Left forelimb (tissue), 1 donor: ENCODE data around the gene CCS.
"Not testable (repeated sequence)": the region's sequence is repeated elsewhere in the genome, so short reads cannot be mapped to it uniquely, and the experiment has no call there.

Experiments
- DNase-seq: peaks from one replicate; pipeline ENCODE4 v3.0.0-alpha.2; 2018; ENCODE audit warnings: low spot score

CCS gene

DNA sequence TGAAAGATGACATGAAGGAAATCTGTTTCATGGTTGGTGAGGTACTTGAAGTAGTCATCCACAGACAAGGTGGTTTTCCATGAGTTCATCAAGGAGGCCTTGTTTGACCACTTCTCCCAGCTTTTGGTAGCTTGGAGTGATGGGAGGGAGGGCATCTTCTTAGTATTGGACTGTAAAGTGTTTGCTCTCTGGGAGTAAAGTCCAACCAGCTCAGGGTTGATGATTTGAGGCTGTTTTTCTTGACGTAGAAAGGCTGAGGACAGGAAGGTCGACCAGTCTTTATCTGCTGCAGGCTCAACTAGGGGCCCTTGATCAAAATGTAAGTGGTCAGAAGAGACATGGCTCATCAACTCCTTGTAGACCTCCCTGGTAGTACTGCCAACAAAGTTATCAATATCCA lies 1.8 kb upstream of the CCS start:
- no peak for DNase-seq

DNA sequence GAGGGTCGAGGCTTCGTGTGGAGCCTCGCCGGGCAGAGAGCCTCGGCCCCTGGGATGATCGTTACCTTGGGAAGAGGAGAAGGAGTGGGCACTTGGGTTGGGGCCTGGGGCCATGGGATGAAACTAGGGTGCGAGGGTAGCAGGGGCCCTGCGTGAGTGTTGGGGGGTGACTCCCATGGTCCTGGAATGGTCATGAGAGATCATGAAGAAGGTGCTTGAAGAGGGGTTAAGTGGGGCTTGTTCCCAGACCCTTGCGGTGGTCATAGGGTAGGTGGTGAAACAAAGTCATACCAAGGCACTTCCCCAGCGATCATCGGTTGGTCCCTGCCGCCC lies 284 bp downstream of the CCS start:
- DNase-seq = no peak

- no peak for DNase-seq
Measured at GRCh38 chr11:66593650-66594049, 665 bp downstream of the CCS start.

DNA sequence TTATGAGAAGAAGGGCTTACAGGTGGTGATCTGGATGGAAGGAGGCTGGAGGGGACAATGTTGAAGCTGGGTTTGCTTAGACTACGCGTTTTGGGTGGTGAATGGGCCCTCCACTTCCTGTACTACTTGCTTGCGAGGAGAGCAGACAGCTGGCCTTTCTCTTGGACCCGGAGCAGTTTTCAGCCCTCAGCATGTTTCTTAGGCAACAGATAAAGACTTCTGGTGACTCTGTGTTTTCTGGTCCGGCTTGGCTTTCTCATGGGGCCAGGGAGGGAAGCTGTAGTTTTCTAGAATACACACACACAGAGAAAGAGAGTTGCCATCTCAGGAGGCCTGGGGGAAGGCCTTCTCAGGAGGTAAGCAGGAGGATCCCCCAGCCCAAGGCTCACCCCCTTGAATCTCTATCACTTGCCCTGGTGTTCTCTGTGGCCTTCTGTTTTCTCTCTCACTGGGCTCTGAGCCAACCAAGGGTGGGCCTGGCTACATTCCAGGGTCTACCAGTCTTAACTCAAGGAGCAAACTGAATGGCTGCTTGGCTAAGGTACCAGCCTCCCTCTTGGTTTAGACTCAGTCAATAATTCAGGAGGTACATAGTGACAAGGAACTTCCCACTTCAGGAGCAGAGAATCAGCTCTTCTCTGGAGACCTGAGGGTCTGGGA lies 2.4 kb downstream of the CCS start:
- no peak for DNase-seq

DNA sequence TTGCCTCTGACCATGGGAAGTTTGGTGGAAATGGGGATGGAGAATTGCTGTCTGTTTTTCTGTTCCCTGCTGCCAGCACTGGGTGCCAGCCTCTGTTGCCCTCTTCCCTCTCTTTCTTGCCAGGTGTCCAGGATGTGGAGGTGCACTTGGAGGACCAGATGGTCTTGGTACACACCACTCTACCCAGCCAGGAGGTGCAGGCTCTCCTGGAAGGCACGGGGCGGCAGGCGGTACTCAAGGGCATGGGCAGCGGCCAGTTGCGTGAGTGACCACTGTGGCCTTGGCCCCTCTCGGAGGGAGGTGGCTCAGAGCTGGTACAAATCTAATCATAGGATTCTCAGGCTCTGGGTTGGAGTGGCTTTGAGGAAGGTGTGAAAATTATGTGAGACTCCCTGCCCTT lies 6.0 kb downstream of the CCS start:
- DNase-seq = no peak

- no peak for DNase-seq
Measured at GRCh38 chr11:66600219-66600618, 7.2 kb downstream of the CCS start.

- DNase-seq = no peak
Measured at GRCh38 chr11:66600631-66601233, 7.7 kb downstream of the CCS start.

- DNase-seq = no peak
Measured at GRCh38 chr11:66603072-66603471, 10.1 kb downstream of the CCS start.

- no peak for DNase-seq
Measured at GRCh38 chr11:66604155-66604554, 11.2 kb downstream of the CCS start.

DNA sequence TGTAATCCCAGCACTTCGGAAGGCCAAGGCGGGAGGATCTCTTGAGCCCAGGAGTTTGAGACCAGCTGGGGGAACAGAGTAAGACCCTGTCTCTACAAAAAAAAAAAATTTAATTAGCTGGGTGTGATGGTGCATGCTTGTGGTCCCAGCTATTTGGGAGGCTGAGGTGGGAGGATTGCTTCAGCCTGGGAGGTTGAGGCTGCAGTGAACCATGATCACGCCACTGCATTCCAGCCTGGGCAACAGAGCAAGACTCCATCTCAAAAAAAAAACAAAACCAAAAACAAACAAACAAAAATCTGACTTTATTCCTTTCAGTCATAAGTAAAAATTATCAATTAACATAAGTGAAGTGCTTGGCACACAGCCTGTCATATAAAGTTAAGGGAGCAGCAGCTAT lies 13.6 kb downstream of the CCS start:
- not testable (repeated sequence) for DNase-seq

GRCh38 chr11:66607126-66607834 lies 14.3 kb downstream of the CCS start:
- DNase-seq = peak; percentile 74

GRCh38 chr11:66609721-66610617 lies 17.0 kb downstream of the CCS start:
- no peak for DNase-seq

DNA sequence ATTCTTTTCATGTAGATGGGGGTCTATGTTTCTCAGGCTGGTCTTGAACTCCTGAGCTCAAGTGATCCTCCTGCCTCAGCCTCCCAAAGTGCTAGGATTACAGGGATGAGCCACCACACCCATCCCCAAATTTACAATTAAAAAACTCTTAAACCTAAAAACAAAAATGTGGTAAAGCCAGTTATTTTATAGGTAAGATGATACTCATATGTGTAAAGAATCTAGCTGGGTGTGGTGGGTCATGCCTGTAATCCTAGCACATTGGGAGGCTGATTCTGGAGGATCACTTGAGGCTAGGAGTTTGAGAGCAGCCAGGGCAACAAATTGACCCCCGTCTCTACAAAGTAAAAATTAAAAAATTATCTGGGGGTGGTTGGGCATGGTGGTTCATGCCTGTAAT lies 19.5 kb downstream of the CCS start:
- no peak for DNase-seq

- no peak for DNase-seq
Measured at GRCh38 chr11:66614073-66614472, 21.1 kb downstream of the CCS start.

DNA sequence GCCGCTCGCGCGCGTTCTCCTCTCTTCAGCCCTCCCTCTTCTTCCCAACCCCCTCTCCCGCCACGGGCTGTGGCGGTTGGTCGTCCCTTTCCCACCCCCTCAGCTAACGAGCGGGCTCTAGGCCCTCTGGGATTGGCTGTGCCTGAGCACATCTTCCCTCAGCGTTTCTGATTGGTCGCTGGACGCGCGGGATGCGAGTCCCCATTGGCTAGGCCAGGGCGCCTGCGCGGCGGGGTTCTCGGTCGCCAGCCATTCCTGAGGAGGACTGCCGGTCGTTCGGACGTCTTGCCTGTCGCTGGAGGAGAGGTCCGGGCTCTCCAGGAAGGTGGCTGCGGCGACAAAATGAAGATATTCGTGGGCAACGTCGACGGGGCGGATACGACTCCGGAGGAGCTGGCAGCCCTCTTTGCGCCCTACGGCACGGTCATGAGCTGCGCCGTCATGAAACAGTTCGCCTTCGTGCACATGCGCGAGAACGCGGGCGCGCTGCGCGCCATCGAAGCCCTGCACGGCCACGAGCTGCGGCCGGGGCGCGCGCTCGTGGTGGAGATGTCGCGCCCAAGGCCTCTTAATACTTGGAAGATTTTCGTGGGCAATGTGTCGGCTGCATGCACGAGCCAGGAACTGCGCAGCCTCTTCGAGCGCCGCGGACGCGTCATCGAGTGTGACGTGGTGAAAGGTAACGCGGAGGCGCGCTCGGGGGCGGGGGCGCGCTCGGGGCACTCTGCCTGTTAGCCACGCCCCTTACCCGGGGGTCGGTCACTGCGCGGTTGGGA lies 23.6 kb downstream of the CCS start, which contains the start of gene RBM14:
TSS of gene RBM14 (plus strand) at position 252 of the 776 bp plus-strand sequence. CDS start at position 343, 91 bp downstream.
- DNase-seq = peak; percentile 99

DNA sequence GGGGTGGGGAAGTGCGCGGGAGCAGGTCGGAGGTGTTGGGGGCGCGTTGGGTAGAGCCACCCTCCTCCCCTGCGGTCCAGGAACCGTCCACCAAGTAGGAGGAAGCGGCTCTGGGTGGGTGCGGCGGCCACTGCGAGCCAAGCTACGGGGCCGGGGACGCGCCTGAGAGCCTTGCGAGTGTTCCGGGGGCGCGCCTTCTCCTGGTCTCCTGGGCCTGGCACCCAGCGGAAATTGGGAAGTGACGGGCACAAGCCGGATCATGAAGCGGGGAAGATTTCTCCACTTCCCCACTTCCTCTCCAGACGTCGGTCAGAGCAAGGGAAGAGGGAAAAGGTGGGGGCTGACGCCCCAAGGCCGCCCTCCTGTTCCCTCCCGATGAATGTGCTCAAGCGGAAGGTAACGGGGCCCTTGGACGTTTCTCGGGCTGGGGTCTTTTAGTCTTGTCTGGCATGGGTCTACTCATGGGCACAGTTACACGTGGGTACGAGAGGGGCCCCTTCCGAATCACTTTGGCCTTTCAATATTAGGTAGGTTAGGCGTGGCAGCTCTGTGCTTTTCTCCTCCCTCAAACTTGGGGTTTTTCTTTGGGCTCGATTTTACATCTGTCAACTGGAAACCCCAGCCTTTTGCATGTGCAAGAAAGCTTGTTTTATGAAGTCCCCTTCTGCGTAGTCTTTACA lies 24.3 kb downstream of the CCS start:
- DNase-seq = no peak

- no peak for DNase-seq
Measured at GRCh38 chr11:66619080-66619554, 26.1 kb downstream of the CCS start.

DNA sequence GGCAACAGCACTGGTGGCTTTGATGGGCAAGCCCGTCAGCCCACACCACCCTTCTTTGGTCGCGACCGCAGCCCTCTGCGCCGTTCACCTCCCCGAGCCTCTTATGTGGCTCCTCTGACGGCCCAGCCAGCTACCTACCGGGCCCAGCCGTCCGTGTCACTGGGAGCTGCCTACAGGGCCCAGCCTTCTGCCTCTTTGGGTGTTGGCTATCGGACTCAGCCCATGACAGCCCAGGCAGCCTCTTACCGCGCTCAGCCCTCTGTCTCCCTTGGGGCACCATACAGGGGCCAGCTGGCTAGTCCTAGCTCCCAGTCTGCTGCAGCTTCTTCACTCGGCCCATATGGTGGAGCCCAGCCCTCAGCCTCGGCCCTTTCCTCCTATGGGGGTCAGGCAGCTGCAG lies 31.5 kb downstream of the CCS start:
- DNase-seq = no peak

DNA sequence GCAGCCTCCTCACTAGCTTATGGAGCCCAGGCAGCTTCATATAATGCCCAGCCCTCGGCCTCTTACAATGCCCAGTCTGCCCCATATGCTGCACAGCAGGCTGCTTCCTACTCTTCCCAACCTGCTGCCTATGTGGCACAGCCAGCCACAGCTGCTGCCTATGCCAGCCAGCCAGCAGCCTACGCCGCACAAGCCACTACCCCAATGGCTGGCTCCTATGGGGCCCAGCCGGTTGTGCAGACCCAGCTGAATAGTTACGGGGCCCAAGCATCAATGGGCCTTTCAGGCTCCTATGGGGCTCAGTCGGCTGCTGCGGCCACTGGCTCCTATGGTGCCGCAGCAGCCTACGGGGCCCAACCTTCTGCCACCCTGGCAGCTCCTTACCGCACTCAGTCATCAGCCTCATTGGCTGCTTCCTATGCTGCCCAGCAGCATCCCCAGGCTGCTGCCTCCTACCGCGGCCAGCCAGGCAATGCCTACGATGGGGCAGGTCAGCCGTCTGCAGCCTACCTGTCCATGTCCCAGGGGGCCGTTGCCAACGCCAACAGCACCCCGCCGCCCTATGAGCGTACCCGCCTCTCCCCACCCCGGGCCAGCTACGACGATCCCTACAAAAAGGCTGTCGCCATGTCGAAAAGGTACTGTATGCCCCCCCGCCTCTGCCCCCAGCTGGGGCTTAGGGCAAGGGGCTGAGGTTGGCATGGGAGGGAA lies 32.2 kb downstream of the CCS start:
- no peak for DNase-seq

GRCh38 chr11:66625752-66626149 lies 32.8 kb downstream of the CCS start:
- no peak for DNase-seq
